H1 (cell line): ENCODE measurements around the gene NRXN3. TPM values are rescaled to one million over a fixed set of nuclear protein-coding genes. Genes with fewer than 3 reads are reported as not detected.

Experiments
- SIX5 ChIP-seq: IDR thresholded peaks from 2 replicates; pipeline ENCODE4 v1.6.1; 2011; ENCODE audit warnings: mild to moderate bottlenecking, low read depth, low read length
- polyA plus RNA-seq, 7 experiments: library from polyadenylated mRNA; depleted of rRNA in 3 of 7; stranded (reverse) in 5 of 7; unstranded in 2 of 7; fragments of >200 nt in 5 of 7; fragments of 200-250 nt in 2 of 7; gene quantifications; 1 replicate in 5 of 7; 2 replicates in 1 of 7; 4 replicates in 1 of 7; pipeline versions ENCODE4 v1.2.1 to v1.2.3, GENCODE V29; 2011 to 2013; ENCODE audit warnings: missing spikeins in 2 of 7, mixed read lengths in 2 of 7
- total RNA-seq: library from RNA; stranded (reverse); fragmentation: NEBNext Ultra II Directional; extraction: Animal tissue kit (Norgen Biotek cat#: 25700); gene quantifications from 2 replicates; pipeline ENCODE4 v1.2.1, GENCODE V29; 2021

NRXN3 gene
- total and polyA plus RNA-seq, 2 of the 8 experiments (the other 6 are each of a cell fraction or from before 2014, with no cell fraction given) = 2.6 to 4.1 TPM

GRCh38 chr14:78240567-78240966, 70.4 kb downstream of the NRXN3 start (continued):
- no peak for TF ChIP-seq SIX5
